Activated gamma-delta T cell treated with anti-CD3 and anti-CD28 coated beads, Interleukin-2, amount 50 U/mL, for 16 hours (primary cell): ENCODE data around the gene ACLY.
"Not testable (repeated sequence)": the region's sequence is repeated elsewhere in the genome, so short reads cannot be mapped to it uniquely, and the experiment has no call there.

Experiments used
- DNase-seq: peaks from one replicate; pipeline ENCODE4 v3.0.0-alpha.2; 2020; ENCODE audit warnings: low read depth

ACLY gene

GRCh38 chr17:41871789-41872188, 47.0 kb downstream of the ACLY start:
- no peak for DNase-seq

- no peak for DNase-seq
Measured at GRCh38 chr17:41870627-41871026, 48.1 kb downstream of the ACLY start.

- no peak for DNase-seq
Measured at GRCh38 chr17:41870097-41870496, 48.7 kb downstream of the ACLY start.

GRCh38 chr17:41869426-41869825, 49.3 kb downstream of the ACLY start:
- DNase-seq = no peak

- no peak for DNase-seq
Measured at GRCh38 chr17:41868568-41868967, 50.2 kb downstream of the ACLY start.

- no peak for DNase-seq
Measured at GRCh38 chr17:41865596-41865893, 53.2 kb downstream of the ACLY start.

GRCh38 chr17:41864836-41865595, 53.7 kb downstream of the ACLY start, which contains the start of gene KLHL11:
KLHL11 (minus strand) TSS chr17:41865423; CDS start chr17:41865370, 53 bp downstream.
- peak; percentile 82 for DNase-seq

- DNase-seq = peak; percentile 37
Measured at GRCh38 chr17:41864498-41864835, 54.3 kb downstream of the ACLY start.

GRCh38 chr17:41863074-41863848, 55.5 kb downstream of the ACLY start:
- DNase-seq = no peak

GRCh38 chr17:41860254-41860931, 58.4 kb downstream of the ACLY start:
- no peak for DNase-seq

GRCh38 chr17:41851382-41851781, 67.4 kb downstream of the ACLY start:
- not testable (repeated sequence) for DNase-seq

- no peak for DNase-seq
Measured at GRCh38 chr17:41849251-41849990, 69.3 kb downstream of the ACLY start.

GRCh38 chr17:41848788-41849187, 70.0 kb downstream of the ACLY start:
- no peak for DNase-seq

- DNase-seq = no peak
Measured at GRCh38 chr17:41844971-41845370, 73.8 kb downstream of the ACLY start.

GRCh38 chr17:41840781-41841180, 78.0 kb downstream of the ACLY start:
- DNase-seq = not testable (repeated sequence)

GRCh38 chr17:41839448-41839847, 79.3 kb downstream of the ACLY start:
- not testable (repeated sequence) for DNase-seq

GRCh38 chr17:41837761-41838538, 80.8 kb downstream of the ACLY start, which contains the start of gene KLHL10:
KLHL10 (plus strand) TSS chr17:41837825; CDS start chr17:41837933, 108 bp downstream.
- no peak for DNase-seq

- no peak for DNase-seq
Measured at GRCh38 chr17:41836550-41837196, 82.1 kb downstream of the ACLY start.

- DNase-seq = peak; percentile 21
Measured at GRCh38 chr17:41835800-41836549, 82.8 kb downstream of the ACLY start, which contains the start of gene NT5C3B. NT5C3B (minus strand) TSS chr17:41836232; CDS start chr17:41836193, 39 bp downstream.

- DNase-seq = no peak
Measured at GRCh38 chr17:41835214-41835799, 83.4 kb downstream of the ACLY start.
